ENCODE data around the gene MATCAP1. TPM values are rescaled to one million over a fixed set of nuclear protein-coding genes. Genes with fewer than 3 reads are reported as not detected.
A peak's percentile ranks its signal among the peaks of the same experiment; 100 is the strongest.

Gene MATCAP1
- total and polyA plus RNA-seq, 2 of the 4 experiments (the other 2 are of a cell fraction): 8.2 to 43.9 TPM

GRCh38 chr16:67188323-67188722 is 4.6 kb upstream of the MATCAP1 start:
- in situ Hi-C loops (cut with MboI; ENCODE audit: low sequenced_read_pairs): no loop called here
- no TSS peak for BruUV-seq (replicated peaks)

More at GRCh38 chr16:67188323-67188722, 4.6 kb upstream of the MATCAP1 start:
- Histone ChIP-seq H4K20me1 (ENCODE audit: insufficient read depth, low read length) (peaks cover 16% of the 10 kb centered on the region), H2AFZ (replicated peaks; ENCODE audit: low read length, poor library complexity) (no peak overlapping the region), H3K56ac (ENCODE audit: extremely low read depth, insufficient read depth, low read length) (no peak overlapping the region), H3K36me3 (ENCODE audit: control insufficient read depth, insufficient read depth, low read length) (peaks cover 2% of the 10 kb centered on the region; the same call in 1 of the 2 replicates), H3K79me1 (ENCODE audit: low read depth in 1 of 2, low read length in 2 of 2) (peaks cover 10 to 19% of the 10 kb centered on the region in 2 experiments; a peak in 3 of 4 replicates), H3K23ac (ENCODE audit: low read depth, low read length) (no peak overlapping the region), H2BK15ac (ENCODE audit: low read depth, low read length) (no peak overlapping the region), H4K91ac (ENCODE audit: insufficient read depth, low read depth, low read length) (no peak overlapping the region), H2BK20ac (ENCODE audit: low read depth, low read length) (no peak overlapping the region), H3K4me1 (ENCODE audit: control insufficient read depth, insufficient read depth, low read length) (peaks cover 19% of the 10 kb centered on the region), H3K4ac (ENCODE audit: low read depth, low read length) (no peak overlapping the region), H3K4me3 (ENCODE audit: insufficient read depth, low read depth, low read length) (no peak overlapping the region), H2AK9ac (replicated peaks; ENCODE audit: low read depth, low read length, poor library complexity) (no peak overlapping the region), H3K27me3 (ENCODE audit: control insufficient read depth, insufficient read depth, low read length) (no peaks in the 10 kb centered on the region), H3K4me2 (ENCODE audit: low read depth, low read length) (no peak overlapping the region), H3K14ac (replicated peaks; ENCODE audit: low read depth, low read length) (no peak overlapping the region), H2BK5ac (ENCODE audit: low read depth, low read length, poor library complexity, severe bottlenecking) (no peak overlapping the region), H2BK120ac (ENCODE audit: low read depth, low read length) (no peak overlapping the region), H4K8ac (ENCODE audit: low read depth in 2 of 2, low read length in 2 of 2) (no peak overlapping the region), H3K9me1 (ENCODE audit: insufficient read depth, low read length) (peaks cover 22% of the 10 kb centered on the region), H2AK5ac (ENCODE audit: low read depth, low read length) (no peak overlapping the region), H3K18ac (ENCODE audit: low read depth, low read length) (no peak overlapping the region), H4K5ac (ENCODE audit: low read depth, low read length) (no peak overlapping the region), H3K9me3 (ENCODE audit: control insufficient read depth, insufficient read depth, low read length) (no peaks in the 10 kb centered on the region), H3K27ac (ENCODE audit: insufficient read depth, low read length) (no peak overlapping the region), H3K9ac (ENCODE audit: low read depth, low read length) (no peak overlapping the region)
- ChIA-PET POLR2A (ENCODE audit: unreplicated experiment) (no interaction called here), CTCF (no interaction called here)
- dilution Hi-C loops (cut with HindIII; ENCODE audit: low sequenced_read_pairs, unreplicated experiment) (no loop called here), intact Hi-C loops (cut with micrococcal nuclease) (loop anchor here (10.0 kb wide), 1 partner anchor 174 kb away; no protein-coding TSS in a partner anchor)
- TF ChIP-seq USF2 (IDR thresholded peaks at IDR 0.05; ENCODE audit: low read depth, low read length) (0 out of 2 replicates have a peak, but pooled peaks have one; percentile 20), SMC3 (IDR thresholded peaks at IDR 0.05; ENCODE audit: low read depth, low read length) (no peak)
- 83% methylated on average over 2 of the region's 4 CpGs; no CpG with 5 or more reads in 1 of the 2 experiments for WGBS, 2 experiments (ENCODE audit: extremely low coverage in 2 of 2, insufficient read length in 1 of 2)
- ATAC-seq (ENCODE audit: low read depth) (no peak), DNase-seq (no peak)

All from IMR-90 (cell line).